HepG2 (cell line): ENCODE measurements around the gene RHBDD2. TPM values are rescaled to one million over a fixed set of nuclear protein-coding genes. Genes with fewer than 3 reads are reported as not detected.

Experiments
- ATF4 ChIP-seq, 2 experiments: fragments of 450-650 bp in 1 of 2; sonication (generic) in 1 of 2; formaldehyde crosslinking; IDR thresholded peaks; 2 replicates each; pipeline versions ENCODE4 v1.5.0 to v1.8.0; 2020 to 2022; ENCODE audit warnings: mild to moderate bottlenecking in 1 of 2, missing genetic modification reagents in 1 of 2
- ATF7-NPFF ChIP-seq: sonication (generic); formaldehyde crosslinking; IDR thresholded peaks from 2 replicates; pipeline ENCODE4 v1.8.1; 2023; ENCODE audit warnings: mild to moderate bottlenecking, low read depth, missing genetic modification reagents, moderate library complexity
- CBX2 ChIP-seq, 2 experiments: fragments of 200-600 bp in 1 of 2; sonication (generic); formaldehyde crosslinking in 1 of 2; IDR thresholded peaks; 2 replicates each; pipeline versions ENCODE4 v1.7.0 to v1.8.1; 2018 to 2022; ENCODE audit warnings: low read depth in 2 of 2, low read length in 1 of 2, mild to moderate bottlenecking in 1 of 2, missing genetic modification reagents in 1 of 2
- ETV6 ChIP-seq: sonication (generic); formaldehyde crosslinking; conservative IDR thresholded peaks from 2 replicates; pipeline ENCODE4 v1.4.0; 2020; ENCODE audit warnings: missing genetic modification reagents
- GATAD1 ChIP-seq: IDR thresholded peaks from 2 replicates; pipeline ENCODE4 v1.6.1; 2016; ENCODE audit warnings: missing genetic modification reagents, missing compliant biosample characterization
- HMG20B ChIP-seq: conservative IDR thresholded peaks from 2 replicates; pipeline ENCODE4 v1.6.1; 2016; ENCODE audit warnings: missing genetic modification reagents, missing compliant biosample characterization
- HMGXB3 ChIP-seq: sonication (generic); formaldehyde crosslinking; IDR thresholded peaks from 2 replicates; pipeline ENCODE4 v1.4.0; 2020; ENCODE audit warnings: missing genetic modification reagents, borderline replicate concordance
- KAT8 ChIP-seq: IDR thresholded peaks from 2 replicates; pipeline ENCODE4 v1.6.1; 2016; ENCODE audit warnings: missing genetic modification reagents, missing compliant biosample characterization
- NFKB2 ChIP-seq: sonication (generic); formaldehyde crosslinking; IDR thresholded peaks from 2 replicates; pipeline ENCODE4 v1.4.0; 2020; ENCODE audit warnings: missing genetic modification reagents, borderline replicate concordance
- PAWR ChIP-seq: sonication (generic); formaldehyde crosslinking; IDR thresholded peaks from 2 replicates; pipeline ENCODE4 v1.4.0; 2020; ENCODE audit warnings: missing genetic modification reagents, mild to moderate bottlenecking, borderline replicate concordance
- SCMH1 ChIP-seq: sonication (generic); formaldehyde crosslinking; IDR thresholded peaks from 2 replicates; pipeline ENCODE4 v1.9.0; 2021; ENCODE audit warnings: missing genetic modification reagents, mild to moderate bottlenecking, borderline replicate concordance
- ZNF124 ChIP-seq: sonication (generic); formaldehyde crosslinking; IDR thresholded peaks from 2 replicates; pipeline ENCODE4 v1.4.0; 2020; ENCODE audit warnings: missing genetic modification reagents
- ZNF580 ChIP-seq: IDR thresholded peaks from 2 replicates; pipeline ENCODE4 v1.6.1; 2016; ENCODE audit warnings: low read depth, borderline replicate concordance
- ZNF614 ChIP-seq: IDR thresholded peaks from 2 replicates; pipeline ENCODE4 v1.6.1; 2018; ENCODE audit warnings: missing biosample characterization, missing genetic modification reagents, inconsistent platforms, borderline replicate concordance
- ZNF710 ChIP-seq: sonication (generic); formaldehyde crosslinking; IDR thresholded peaks from 2 replicates; pipeline ENCODE4 v1.5.0; 2020; ENCODE audit warnings: mild to moderate bottlenecking, missing genetic modification reagents, borderline replicate concordance
- ZNF740 ChIP-seq: sonication (generic); formaldehyde crosslinking; IDR thresholded peaks from 2 replicates; pipeline ENCODE4 v1.4.0; 2020; ENCODE audit warnings: missing genetic modification reagents
- ZNF781 ChIP-seq: sonication (generic); formaldehyde crosslinking; IDR thresholded peaks from 2 replicates; pipeline ENCODE4 v1.5.1; 2020; ENCODE audit warnings: borderline replicate concordance, mild to moderate bottlenecking, missing genetic modification reagents; ENCODE audit errors: not compliant biosample characterization
- polyA plus RNA-seq, 8 experiments: library from polyadenylated mRNA; depleted of rRNA in 3 of 8; stranded (reverse) in 7 of 8; unstranded in 1 of 8; fragments of >200 nt; fragmentation: Illumina TruSeq in 4 of 8; extraction: Trizol in 4 of 8; gene quantifications; 2 replicates each; pipeline versions ENCODE4 v1.2.1 to v1.2.3, GENCODE V29; 2011 to 2016; ENCODE audit warnings: low read depth in 4 of 8, missing spikeins in 1 of 8, mixed read lengths in 1 of 8; ENCODE audit not compliant: insufficient read depth in 1 of 8
- total RNA-seq, 5 experiments: library from RNA; depleted of rRNA; stranded (reverse); fragments of >200 nt; fragmentation: Illumina TruSeq; extraction: Trizol; gene quantifications; 2 replicates each; pipeline ENCODE4 v1.2.3, GENCODE V29; 2016; ENCODE audit warnings: low read depth in 1 of 5

RHBDD2 gene
- total and polyA plus RNA-seq, 2 of the 13 experiments (the other 11 are each of a cell fraction or from before 2014, with no cell fraction given) = 23.1 to 26.4 TPM

GRCh38 chr7:75905785-75906604 lies 27.2 kb downstream of the RHBDD2 start (continued):
- TF ChIP-seq CBX2 (IDR thresholded peaks at IDR 0.05; ENCODE audit: low read depth, low read length) = no peak
- TF ChIP-seq CBX2 (CRISPR knock-in tag; IDR thresholded peaks at IDR 0.05; ENCODE audit: low read depth) = no peak
- no peak; the same call in 1 of the 2 replicates for TF ChIP-seq NFKB2 (CRISPR knock-in tag)
- no peak for TF ChIP-seq ETV6 (CRISPR knock-in tag)
- no peak for TF ChIP-seq PAWR (CRISPR knock-in tag)
- peak; percentile 86; the same call in 1 of the 2 replicates for TF ChIP-seq ZNF124 (CRISPR knock-in tag)
- TF ChIP-seq ZNF580 = 0 out of 2 replicates have a peak, but pooled peaks have one; percentile 81
- TF ChIP-seq ATF4 (CRISPR knock-in tag; IDR thresholded peaks at IDR 0.05) = peak in 1 of 2 experiments; percentile 61; a peak in 2 of 4 replicates
- peak; percentile 81; the same call in 1 of the 2 replicates for TF ChIP-seq ZNF614 (CRISPR knock-in tag)
- TF ChIP-seq GATAD1 (CRISPR knock-in tag) = peak; percentile 58
- peak; percentile 63; the same call in 1 of the 2 replicates for TF ChIP-seq ZNF740 (CRISPR knock-in tag)
- TF ChIP-seq ZNF781 (CRISPR knock-in tag) = peak; percentile 85
- peak; percentile 64; the same call in 1 of the 2 replicates for TF ChIP-seq ATF7-NPFF (CRISPR knock-in tag)
- 0 out of 2 replicates have a peak, but pooled peaks have one; percentile 35 for TF ChIP-seq HMGXB3 (CRISPR knock-in tag)
- peak; percentile 98 for TF ChIP-seq ZNF710
- no peak; the same call in 1 of the 2 replicates for TF ChIP-seq KAT8 (CRISPR knock-in tag)
- no peak for TF ChIP-seq SCMH1
- TF ChIP-seq HMG20B = no peak
